ENCODE results near the gene CNTNAP4.

- TF ChIP-seq CTCF (IDR thresholded peaks at IDR 0.05) (no peak), POLR2AphosphoS5 (IDR thresholded peaks at IDR 0.05) (no peak)
Measured at GRCh38 chr16:76371441-76371840, 94.2 kb downstream of the CNTNAP4 start.

Data from prostate gland (tissue), 2 donors.